WTC11 (cell line): ENCODE measurements around the gene TNNI3K. TPM values are rescaled to one million over a fixed set of nuclear protein-coding genes. Genes with fewer than 3 reads are reported as not detected.

Experiments
- ATAC-seq: fragments of 200-7000 bp; cut with Tn5 transposase; 2 replicates; pipeline ENCODE4 v1.10.0; 2021; ENCODE audit warnings: mild to moderate bottlenecking, moderate library complexity
- CTCF ChIA-PET: fragments of 300-600 bp; sonication (Branson Sonifier 250); formaldehyde crosslinking; loops from one replicate; lab custom pipeline; 2021; ENCODE audit warnings: antibody characterized with exemption; lab: Charles Lee
- POLR2A ChIA-PET: fragments of 350-600 bp; sonication (Branson Sonifier 250); formaldehyde crosslinking; loops from one replicate; lab custom pipeline; 2021; ENCODE audit warnings: antibody characterized with exemption; lab: Charles Lee
- DNase-seq: peaks from one replicate; pipeline ENCODE4 v3.0.0; 2021; ENCODE audit warnings: low spot score
- H3K27ac Mint-ChIP-seq: 2 replicates; pipeline ENCODE4 v1.8.0; 2021; ENCODE audit warnings: mixed read lengths
- H3K27me3 Mint-ChIP-seq: 2 replicates; pipeline ENCODE4 v1.8.0; 2021; ENCODE audit warnings: low read depth, mild to moderate bottlenecking, moderate library complexity, mixed read lengths
- H3K36me3 Mint-ChIP-seq: 2 replicates; pipeline ENCODE4 v1.8.0; 2021; ENCODE audit warnings: mixed read lengths
- H3K4me1 Mint-ChIP-seq: 2 replicates; pipeline ENCODE4 v1.8.0; 2022; ENCODE audit warnings: mixed read lengths
- H3K4me3 Mint-ChIP-seq: 2 replicates; pipeline ENCODE4 v1.8.0; 2021; ENCODE audit warnings: mild to moderate bottlenecking, moderate library complexity, mixed read lengths
- H3K9me3 Mint-ChIP-seq: 2 replicates; pipeline ENCODE4 v1.8.0; 2021; ENCODE audit warnings: mixed read lengths
- ATF1 ChIP-seq: sonication (generic); formaldehyde crosslinking; IDR thresholded peaks from 2 replicates; pipeline ENCODE4 v1.8.1; 2023; ENCODE audit warnings: mild to moderate bottlenecking, moderate library complexity, missing genetic modification reagents
- ATF6 ChIP-seq: sonication (generic); formaldehyde crosslinking; IDR thresholded peaks from 2 replicates; pipeline ENCODE4 v1.8.1; 2023; ENCODE audit warnings: mild to moderate bottlenecking, missing genetic modification reagents
- CREB1 ChIP-seq: sonication (generic); formaldehyde crosslinking; IDR thresholded peaks from 2 replicates; pipeline ENCODE4 v1.8.0; 2023; ENCODE audit warnings: mild to moderate bottlenecking, missing genetic modification reagents
- EMX1 ChIP-seq: fragments of 250-450 bp; sonication (Bioruptor Pico); IDR thresholded peaks from 2 replicates; pipeline ENCODE4 v1.8.0; 2021; ENCODE audit warnings: mild to moderate bottlenecking
- ESRRA ChIP-seq: sonication (generic); formaldehyde crosslinking; IDR thresholded peaks from 2 replicates; pipeline ENCODE4 v1.8.1; 2022; ENCODE audit warnings: mild to moderate bottlenecking, missing genetic modification reagents, borderline replicate concordance
- GABPB1 ChIP-seq: sonication (generic); formaldehyde crosslinking; IDR thresholded peaks from 2 replicates; pipeline ENCODE4 v1.8.1; 2023; ENCODE audit warnings: mild to moderate bottlenecking, missing genetic modification reagents
- GRHL2 ChIP-seq: fragments of 250-450 bp; sonication (Bioruptor Pico); IDR thresholded peaks from 2 replicates; pipeline ENCODE4 v1.8.0; 2022; ENCODE audit warnings: mild to moderate bottlenecking, moderate library complexity; ENCODE audit not compliant: insufficient replicate concordance, severe bottlenecking
- JAZF1 ChIP-seq: fragments of 250-450 bp; sonication (Bioruptor Pico); IDR thresholded peaks from 2 replicates; pipeline ENCODE4 v1.9.0; 2021; ENCODE audit warnings: moderate library complexity, mild to moderate bottlenecking, inconsistent platforms
- KAT7 ChIP-seq: sonication (generic); formaldehyde crosslinking; IDR thresholded peaks from 2 replicates; pipeline ENCODE4 v1.8.1; 2023; ENCODE audit warnings: missing genetic modification reagents, mild to moderate bottlenecking, borderline replicate concordance
- MXD4 ChIP-seq: fragments of 250-450 bp; sonication (Bioruptor Pico); IDR thresholded peaks from 2 replicates; pipeline ENCODE4 v1.8.0; 2021; ENCODE audit warnings: mild to moderate bottlenecking, moderate library complexity, borderline replicate concordance
- NR2C2 ChIP-seq: sonication (generic); formaldehyde crosslinking; IDR thresholded peaks from 2 replicates; pipeline ENCODE4 v1.8.0; 2022; ENCODE audit warnings: mild to moderate bottlenecking, missing genetic modification reagents
- PRRX2 ChIP-seq: fragments of 250-450 bp; sonication (Bioruptor Pico); IDR thresholded peaks from 2 replicates; pipeline ENCODE4 v1.8.0; 2021; ENCODE audit warnings: mild to moderate bottlenecking
- ZMAT4 ChIP-seq: fragments of 250-450 bp; sonication (Bioruptor Pico); IDR thresholded peaks from 2 replicates; pipeline ENCODE4 v1.9.0; 2021; ENCODE audit warnings: mild to moderate bottlenecking
- ZNF263 ChIP-seq: sonication (generic); formaldehyde crosslinking; IDR thresholded peaks from 2 replicates; pipeline ENCODE4 v1.8.1; 2022; ENCODE audit warnings: low read depth, mild to moderate bottlenecking, moderate library complexity, missing genetic modification reagents
- ZNF416 ChIP-seq: fragments of 250-450 bp; sonication (Bioruptor Pico); IDR thresholded peaks from 2 replicates; pipeline ENCODE4 v1.9.0; 2021; ENCODE audit warnings: mild to moderate bottlenecking, inconsistent platforms
- total RNA-seq: library from RNA; stranded (reverse); gene quantifications from 3 replicates; pipeline ENCODE4 v1.2.3, GENCODE V29; 2021
- TF ChIP-seq, protein P1 (sequence below): sonication (generic); formaldehyde crosslinking; conservative IDR thresholded peaks from 2 replicates; pipeline ENCODE4 v1.8.1; 2023; ENCODE audit warnings: mild to moderate bottlenecking, low read depth, missing genetic modification reagents, moderate library complexity
- TF ChIP-seq, protein P2 (sequence below): fragments of 250-450 bp; sonication (Bioruptor Pico); IDR thresholded peaks from 2 replicates; pipeline ENCODE4 v1.9.0; 2021; ENCODE audit warnings: moderate library complexity, mild to moderate bottlenecking, inconsistent platforms, borderline replicate concordance

Gene TNNI3K
- total RNA-seq, 1 experiment from 2014 or later = 0.07 TPM

DNA sequence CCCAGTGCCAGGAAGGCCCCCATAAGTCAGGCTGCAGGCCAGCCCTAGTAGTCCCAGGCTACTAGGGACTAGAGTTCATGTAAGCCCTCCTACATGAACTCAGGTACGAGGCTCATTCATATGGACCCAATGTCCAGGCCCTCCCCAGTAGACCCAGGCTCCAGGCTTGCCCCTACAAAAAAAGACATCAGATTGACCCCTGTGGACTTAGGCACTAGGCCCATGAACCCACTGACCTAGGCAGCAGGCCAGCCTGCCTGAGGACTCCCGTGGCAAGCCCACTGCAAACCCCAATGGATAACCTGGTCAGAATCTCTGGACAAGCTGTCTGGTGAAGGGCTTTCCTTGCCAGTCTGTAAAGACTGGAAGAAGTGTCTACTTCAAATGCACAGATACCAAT lies 51.2 kb downstream of the TNNI3K start:
- Mint-ChIP-seq H3K9me3 (0 out of 2 replicates have a peak, but pooled peaks cover 4% of the 10 kb centered on the region), H3K27ac (no peak overlapping the region), H3K36me3 (no peaks in the 10 kb centered on the region), H3K4me1 (peaks cover 6% of the 10 kb centered on the region), H3K27me3 (no peaks in the 10 kb centered on the region; the same call in 1 of the 2 replicates), H3K4me3 (no peak overlapping the region)
- ChIA-PET CTCF (no interaction called here), POLR2A (no interaction called here)
- no peak for TF ChIP-seq NR2C2
- TF ChIP-seq KAT7 (CRISPR knock-in tag) = no peak
- TF ChIP-seq CREB1 (CRISPR knock-in tag) = no peak
- no peak for TF ChIP-seq PRRX2
- TF ChIP-seq ATF6 (CRISPR knock-in tag) = no peak
- TF ChIP-seq, protein P1, sequence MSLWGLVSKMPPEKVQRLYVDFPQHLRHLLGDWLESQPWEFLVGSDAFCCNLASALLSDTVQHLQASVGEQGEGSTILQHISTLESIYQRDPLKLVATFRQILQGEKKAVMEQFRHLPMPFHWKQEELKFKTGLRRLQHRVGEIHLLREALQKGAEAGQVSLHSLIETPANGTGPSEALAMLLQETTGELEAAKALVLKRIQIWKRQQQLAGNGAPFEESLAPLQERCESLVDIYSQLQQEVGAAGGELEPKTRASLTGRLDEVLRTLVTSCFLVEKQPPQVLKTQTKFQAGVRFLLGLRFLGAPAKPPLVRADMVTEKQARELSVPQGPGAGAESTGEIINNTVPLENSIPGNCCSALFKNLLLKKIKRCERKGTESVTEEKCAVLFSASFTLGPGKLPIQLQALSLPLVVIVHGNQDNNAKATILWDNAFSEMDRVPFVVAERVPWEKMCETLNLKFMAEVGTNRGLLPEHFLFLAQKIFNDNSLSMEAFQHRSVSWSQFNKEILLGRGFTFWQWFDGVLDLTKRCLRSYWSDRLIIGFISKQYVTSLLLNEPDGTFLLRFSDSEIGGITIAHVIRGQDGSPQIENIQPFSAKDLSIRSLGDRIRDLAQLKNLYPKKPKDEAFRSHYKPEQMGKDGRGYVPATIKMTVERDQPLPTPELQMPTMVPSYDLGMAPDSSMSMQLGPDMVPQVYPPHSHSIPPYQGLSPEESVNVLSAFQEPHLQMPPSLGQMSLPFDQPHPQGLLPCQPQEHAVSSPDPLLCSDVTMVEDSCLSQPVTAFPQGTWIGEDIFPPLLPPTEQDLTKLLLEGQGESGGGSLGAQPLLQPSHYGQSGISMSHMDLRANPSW (CRISPR knock-in tag) = no peak
- TF ChIP-seq MXD4 (CRISPR knock-in tag) = no peak
- no peak for TF ChIP-seq JAZF1 (CRISPR knock-in tag)
- TF ChIP-seq ZNF416 (CRISPR knock-in tag) = no peak
- TF ChIP-seq ATF1 (CRISPR knock-in tag) = no peak
- TF ChIP-seq GRHL2 (CRISPR knock-in tag) = no peak
- no peak for DNase-seq
- no peak for ATAC-seq

- no peak overlapping the region for H3K4me3 Mint-ChIP-seq
- H3K9me3 Mint-ChIP-seq = peaks cover 4% of the 10 kb centered on the region
- no peak for ATAC-seq
- CTCF ChIA-PET = no interaction called here
- H3K36me3 Mint-ChIP-seq = no peaks in the 10 kb centered on the region
- POLR2A ChIA-PET = no interaction called here
- DNase-seq = no peak
- no peak overlapping the region for H3K27ac Mint-ChIP-seq
- H3K4me1 Mint-ChIP-seq = peaks cover 12% of the 10 kb centered on the region
- TF ChIP-seq EMX1 = peak; percentile 78; the same call in 1 of the 2 replicates
- no peak for TF ChIP-seq ZNF263 (CRISPR knock-in tag)
- TF ChIP-seq ZMAT4 (CRISPR knock-in tag) = no peak
- no peak for TF ChIP-seq ZNF416 (CRISPR knock-in tag)
- TF ChIP-seq, protein P2, sequence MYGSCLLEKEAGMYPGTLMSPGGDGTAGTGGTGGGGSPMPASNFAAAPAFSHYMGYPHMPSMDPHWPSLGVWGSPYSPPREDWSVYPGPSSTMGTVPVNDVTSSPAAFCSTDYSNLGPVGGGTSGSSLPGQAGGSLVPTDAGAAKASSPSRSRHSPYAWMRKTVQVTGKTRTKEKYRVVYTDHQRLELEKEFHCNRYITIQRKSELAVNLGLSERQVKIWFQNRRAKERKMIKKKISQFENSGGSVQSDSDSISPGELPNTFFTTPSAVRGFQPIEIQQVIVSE = no peak
- TF ChIP-seq GABPB1 = no peak
- TF ChIP-seq ESRRA (CRISPR knock-in tag) = no peak
- no peak for TF ChIP-seq ATF6 (CRISPR knock-in tag)
- H3K27me3 Mint-ChIP-seq = no peaks in the 10 kb centered on the region
Observed at GRCh38 chr1:74314438-74314837, 79.3 kb downstream of the TNNI3K start.
